ENCODE data around the gene ROBO1.
"Not testable (repeated sequence)": the region's sequence is repeated elsewhere in the genome, so short reads cannot be mapped to it uniquely, and the experiment has no call there.

Gene ROBO1

GRCh38 chr3:78900426-78900825 lies 867.4 kb downstream of the ROBO1 start:
- DNase-seq = no peak

GRCh38 chr3:78895528-78895927 lies 872.3 kb downstream of the ROBO1 start:
- no peak for DNase-seq

GRCh38 chr3:78894787-78895186 lies 873.0 kb downstream of the ROBO1 start:
- DNase-seq = no peak

- DNase-seq = no peak
Observed at GRCh38 chr3:78893161-78893560, 874.6 kb downstream of the ROBO1 start.

- DNase-seq = no peak
Observed at GRCh38 chr3:78889348-78889747, 878.5 kb downstream of the ROBO1 start.

GRCh38 chr3:78888635-78889034 lies 879.2 kb downstream of the ROBO1 start:
- DNase-seq = no peak

- DNase-seq = no peak
Observed at GRCh38 chr3:78887547-78888011, 880.2 kb downstream of the ROBO1 start.

GRCh38 chr3:78887029-78887428 lies 880.8 kb downstream of the ROBO1 start:
- DNase-seq = no peak

- DNase-seq = not testable (repeated sequence)
Observed at GRCh38 chr3:78884567-78884966, 883.2 kb downstream of the ROBO1 start.

- DNase-seq = no peak
Observed at GRCh38 chr3:78882251-78882650, 885.5 kb downstream of the ROBO1 start.

GRCh38 chr3:78881501-78881900 lies 886.3 kb downstream of the ROBO1 start:
- DNase-seq = no peak

- DNase-seq = no peak
Observed at GRCh38 chr3:78880603-78881461, 887.0 kb downstream of the ROBO1 start.

GRCh38 chr3:78879295-78879860 lies 888.4 kb downstream of the ROBO1 start:
- no peak for DNase-seq

- DNase-seq = no peak
Observed at GRCh38 chr3:78878789-78879188, 889.0 kb downstream of the ROBO1 start.

- no peak for DNase-seq
Observed at GRCh38 chr3:78878011-78878410, 889.8 kb downstream of the ROBO1 start.

- no peak for DNase-seq
Observed at GRCh38 chr3:78875851-78876250, 891.9 kb downstream of the ROBO1 start.

- DNase-seq = no peak
Observed at GRCh38 chr3:78875436-78875835, 892.4 kb downstream of the ROBO1 start.

- DNase-seq = no peak
Observed at GRCh38 chr3:78873641-78874040, 894.2 kb downstream of the ROBO1 start.

- DNase-seq = no peak
Observed at GRCh38 chr3:78872195-78872594, 895.6 kb downstream of the ROBO1 start.

- DNase-seq = no peak
Observed at GRCh38 chr3:78871048-78871447, 896.8 kb downstream of the ROBO1 start.

- no peak for DNase-seq
Observed at GRCh38 chr3:78870484-78870883, 897.3 kb downstream of the ROBO1 start.

GRCh38 chr3:78868570-78868969 lies 899.2 kb downstream of the ROBO1 start:
- no peak for DNase-seq

- no peak for DNase-seq
Observed at GRCh38 chr3:78867409-78868372, 900.1 kb downstream of the ROBO1 start.

All from SW 1271 (cell line).